HL-60/S4 treated with phorbol 12-myristate 13-acetate at 8.2 ng/mL for 4 days and 3 days (cell line): Measurements from ENCODE around the gene AEBP1.

Experiments used
- in situ Hi-C: fragments of 300-500 bp; cut with MboI; formaldehyde crosslinking; loops from 2 replicates; pipeline ENCODE4 v1.15.0; 2022; ENCODE audit warnings: low sequenced_read_pairs

Gene AEBP1

DNA sequence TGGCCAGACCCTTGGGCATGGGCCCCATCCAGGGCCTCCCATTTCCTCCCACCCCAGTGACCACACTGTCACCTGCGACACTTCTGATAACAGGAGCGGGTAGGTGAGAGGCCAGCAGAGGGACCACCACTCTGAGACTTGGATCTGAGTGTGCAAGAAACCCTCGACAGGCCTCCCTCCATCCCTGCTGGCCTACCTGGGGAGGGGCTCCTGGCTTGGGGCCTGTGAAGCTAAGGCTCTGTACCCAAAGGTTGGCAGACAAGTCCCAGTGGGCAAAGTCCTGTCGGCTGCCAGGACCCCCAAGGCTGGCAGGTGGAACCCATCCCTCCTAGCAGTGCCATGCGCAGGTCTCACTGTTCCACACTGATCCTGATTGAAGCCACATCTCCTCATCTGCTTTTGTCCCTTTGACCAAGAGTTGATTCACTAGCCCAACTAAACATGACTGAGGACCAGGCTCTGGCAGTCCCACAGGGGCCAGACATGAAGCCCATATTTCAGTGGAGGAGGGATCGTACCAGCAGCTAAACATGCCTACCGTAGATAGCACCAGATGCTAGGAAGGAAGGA is 37.6 kb upstream of the AEBP1 start:
- in situ Hi-C loops, result no loop called here

GRCh38 chr7:44067064-44067951 is 36.8 kb upstream of the AEBP1 start:
- in situ Hi-C loops, result no loop called here

DNA sequence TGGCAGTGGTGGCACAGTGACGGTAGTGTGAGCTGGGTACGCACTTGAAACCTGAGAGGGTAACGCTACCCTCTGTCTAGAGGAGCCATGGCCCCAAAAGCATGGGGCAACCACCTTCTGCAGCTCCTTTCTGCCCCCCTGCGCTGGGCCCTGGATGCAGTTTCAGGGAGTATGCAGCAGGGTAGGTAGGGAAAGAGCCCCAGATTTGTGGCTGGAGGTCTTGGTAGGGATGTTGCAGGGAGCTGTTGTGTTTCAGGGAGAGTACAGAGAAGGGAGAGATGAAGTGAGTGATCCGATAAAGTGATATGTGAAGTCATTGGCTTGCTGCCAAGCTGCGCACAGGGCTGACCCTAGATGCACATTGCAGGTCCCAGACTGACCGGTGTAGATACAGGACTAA is 36.1 kb upstream of the AEBP1 start:
- in situ Hi-C loops, result no loop called here

- in situ Hi-C loops, result no loop called here
Measured at GRCh38 chr7:44071726-44072363, 32.3 kb upstream of the AEBP1 start.

DNA sequence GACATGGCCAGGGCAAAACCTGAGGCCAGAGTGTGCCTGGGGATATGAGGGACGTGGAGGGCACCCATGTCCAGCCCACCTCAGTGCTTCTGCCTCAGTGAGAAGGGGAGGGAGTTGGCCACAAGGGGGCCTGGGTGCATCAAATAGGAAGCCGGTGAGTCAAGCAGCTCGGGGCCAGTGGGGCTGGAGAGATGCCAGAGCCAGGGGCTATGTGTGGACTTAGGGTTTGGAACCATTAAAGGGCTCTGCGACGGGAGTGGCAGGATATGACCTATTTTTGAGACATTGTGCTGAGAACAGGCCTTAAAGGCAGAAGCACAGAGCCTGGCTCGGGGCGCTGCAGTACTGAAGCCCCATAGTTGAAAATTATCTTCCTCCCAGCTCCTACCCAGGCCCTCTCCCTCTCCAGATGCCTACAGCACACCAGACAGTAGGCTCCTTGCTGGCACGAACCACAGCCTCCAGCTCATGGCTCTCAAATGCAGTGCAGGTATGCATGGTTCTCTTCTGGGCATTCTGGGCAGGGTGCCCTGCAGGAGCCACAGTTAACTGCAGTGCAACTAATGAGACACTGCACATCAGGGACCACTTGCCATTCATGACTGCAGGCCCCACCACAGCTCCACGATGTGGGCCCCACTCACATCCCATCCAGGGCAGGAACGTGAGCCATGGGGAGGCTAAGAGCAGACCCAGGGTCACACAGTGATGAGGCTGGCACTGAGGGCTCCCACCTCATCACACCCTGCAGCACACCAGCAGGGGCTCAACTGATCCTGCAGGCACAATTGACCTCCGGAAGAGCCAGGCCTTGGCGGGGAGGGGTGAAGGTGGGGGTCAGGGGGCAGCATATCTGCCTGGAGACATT is 31.5 kb upstream of the AEBP1 start:
- in situ Hi-C loops, result no loop called here

DNA sequence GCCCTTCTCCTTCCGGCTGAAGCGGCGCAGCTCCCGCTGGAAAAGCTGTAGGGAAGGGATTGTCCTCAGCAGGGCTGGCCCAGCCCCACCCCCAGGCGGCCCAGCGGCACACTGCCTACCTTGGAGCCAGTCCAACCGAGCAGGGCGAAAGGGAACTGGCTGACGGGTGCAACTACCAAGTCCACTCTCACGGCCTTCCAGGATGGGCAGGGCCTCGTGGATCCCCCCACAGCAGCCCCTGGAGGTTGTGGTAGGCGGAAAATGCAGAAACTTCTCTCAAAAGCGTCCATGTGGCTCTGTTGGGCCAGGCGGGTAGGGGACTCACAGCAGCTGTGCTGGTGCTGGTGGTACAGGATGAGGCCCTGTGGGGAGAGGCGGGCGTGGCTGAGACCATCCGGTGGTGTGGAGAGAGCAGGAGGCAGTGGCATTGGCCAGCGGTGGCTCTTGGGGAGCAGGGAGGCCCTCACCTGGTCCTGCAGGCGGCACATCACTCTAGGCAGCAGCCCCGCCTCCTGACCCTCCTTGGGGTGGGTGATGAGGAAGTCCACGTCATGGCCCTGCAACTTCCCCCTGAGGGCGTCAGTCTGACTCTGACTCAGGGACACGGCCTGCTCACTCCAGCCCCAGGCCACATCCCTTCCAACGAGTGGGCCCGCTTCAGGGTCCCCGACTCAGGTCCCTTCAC is 30.3 kb upstream of the AEBP1 start:
- in situ Hi-C loops, result no loop called here

DNA sequence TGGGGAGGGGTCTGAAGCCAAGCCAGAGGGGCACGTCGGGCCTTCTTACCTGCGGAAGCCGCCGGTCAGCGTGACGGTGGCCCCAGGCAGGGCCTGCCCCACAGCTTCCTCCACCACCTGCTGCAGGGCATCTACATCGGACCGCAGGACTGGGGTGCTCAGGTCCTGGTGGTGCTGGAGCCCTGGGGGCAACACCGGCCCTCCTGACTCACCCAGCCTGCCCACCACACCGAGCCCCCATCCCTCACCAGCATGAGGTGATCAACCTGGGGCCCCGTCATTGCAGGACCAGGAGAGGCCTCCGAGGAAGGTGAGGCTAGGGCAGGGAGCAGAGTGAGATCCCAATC is 29.8 kb upstream of the AEBP1 start:
- in situ Hi-C loops, result no loop called here

- in situ Hi-C loops, result no loop called here
Measured at GRCh38 chr7:44075296-44076075, 28.7 kb upstream of the AEBP1 start.

- in situ Hi-C loops, result no loop called here
Measured at GRCh38 chr7:44076101-44076895, 27.8 kb upstream of the AEBP1 start.

GRCh38 chr7:44077061-44077460 is 27.1 kb upstream of the AEBP1 start:
- in situ Hi-C loops, result no loop called here

DNA sequence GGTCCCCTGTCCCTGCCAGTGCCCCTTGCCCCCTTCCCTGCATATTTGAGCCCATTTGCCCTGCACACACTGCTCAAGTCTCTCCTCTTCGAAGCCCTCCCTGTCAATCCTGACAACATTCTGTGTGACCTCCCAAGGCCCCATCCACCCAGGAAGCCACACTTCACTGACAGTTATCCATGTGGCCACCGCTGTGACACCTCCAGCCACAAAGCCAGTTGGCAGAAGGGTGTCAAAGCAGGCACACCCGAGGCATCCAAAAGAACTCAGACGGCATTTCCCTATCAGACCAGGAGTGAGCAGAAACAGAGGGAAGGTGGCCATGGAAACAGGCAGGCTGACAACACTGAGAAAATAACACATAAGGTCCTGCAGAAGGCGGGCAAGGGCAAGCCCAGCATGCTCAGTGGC is 26.5 kb upstream of the AEBP1 start:
- in situ Hi-C loops, result no loop called here

GRCh38 chr7:44078521-44078920 is 25.6 kb upstream of the AEBP1 start:
- in situ Hi-C loops, result no loop called here

DNA sequence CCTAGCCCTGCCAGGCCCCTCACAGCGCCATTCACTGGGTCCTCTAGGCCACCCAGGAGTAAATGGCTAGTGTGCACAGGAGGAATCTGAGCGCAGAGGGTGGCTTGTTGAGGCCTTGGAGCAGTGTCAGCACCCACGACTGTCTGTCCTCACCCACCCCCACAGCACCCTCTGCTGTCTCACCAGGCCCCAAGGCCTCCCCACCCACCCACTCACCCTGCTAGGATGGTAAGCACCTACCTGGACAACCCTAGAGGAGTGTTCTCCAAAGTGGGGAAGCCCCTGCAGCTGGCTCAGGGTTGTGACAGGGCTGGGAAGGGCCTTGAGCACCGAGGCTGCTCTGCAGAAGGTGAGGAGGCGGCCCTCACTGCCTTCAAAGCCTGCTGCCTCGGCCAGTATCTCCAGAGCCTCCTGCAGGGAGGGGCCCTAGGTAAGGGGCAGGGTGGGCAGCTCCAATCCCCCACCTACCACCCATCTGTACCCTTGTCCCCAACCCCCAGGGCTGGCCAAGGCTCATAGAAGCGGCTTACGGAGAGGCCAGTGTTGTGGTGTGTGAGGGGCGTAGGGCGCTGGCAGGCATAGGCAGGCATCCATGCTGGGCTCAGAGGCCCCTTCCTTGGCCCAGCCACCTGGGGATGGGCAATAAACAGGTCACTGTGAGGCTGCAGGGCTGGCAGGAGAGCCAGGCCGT is 24.7 kb upstream of the AEBP1 start:
- in situ Hi-C loops, result no loop called here

DNA sequence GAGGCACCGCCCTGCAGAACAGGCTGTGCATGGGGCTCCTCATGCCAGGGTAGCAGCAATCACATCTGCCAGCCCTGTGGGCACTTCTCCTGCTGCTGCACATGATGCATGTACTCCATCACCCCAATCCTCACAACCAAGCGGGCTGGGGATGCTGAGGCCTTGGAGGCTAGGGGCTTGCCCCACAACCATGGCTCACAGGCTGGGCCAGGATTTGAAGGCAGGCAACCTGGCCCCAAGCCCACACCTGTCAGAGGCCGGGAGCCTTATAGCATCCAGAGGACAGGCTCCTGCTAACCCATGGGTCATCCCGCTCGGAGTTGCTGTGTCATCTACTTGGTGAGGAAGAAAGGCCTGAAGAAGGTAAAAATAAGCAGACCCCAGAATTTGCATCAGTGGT is 24.0 kb upstream of the AEBP1 start:
- in situ Hi-C loops, result no loop called here

DNA sequence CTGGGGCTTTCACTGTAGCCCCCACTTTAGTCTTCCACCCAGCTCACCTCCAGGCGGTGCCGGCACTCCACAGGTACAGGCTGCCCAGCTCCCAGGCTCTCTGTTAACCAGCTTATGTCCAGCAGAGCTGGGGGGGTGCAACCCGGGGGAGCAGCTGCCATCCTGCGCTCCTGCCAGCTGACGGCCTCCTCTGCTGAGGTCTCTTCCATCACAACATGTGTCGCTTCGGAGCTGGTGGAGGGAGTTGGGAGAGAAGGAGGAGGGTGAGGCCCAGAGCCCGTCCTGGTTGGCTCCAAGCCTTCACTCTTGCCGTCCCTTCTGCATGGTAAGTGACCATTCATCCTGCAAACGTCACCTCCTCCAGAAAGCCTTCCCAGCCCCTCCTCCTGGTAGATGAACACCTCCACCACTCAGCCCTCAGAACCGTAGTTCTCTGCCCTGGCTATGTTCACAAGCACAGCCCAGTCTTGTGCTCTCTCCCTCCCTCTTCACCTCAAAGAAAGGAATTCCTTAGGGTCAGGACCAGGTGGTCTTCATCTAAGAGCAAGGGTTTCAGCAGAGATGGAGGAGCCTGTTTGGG is 23.4 kb upstream of the AEBP1 start:
- in situ Hi-C loops, result no loop called here

DNA sequence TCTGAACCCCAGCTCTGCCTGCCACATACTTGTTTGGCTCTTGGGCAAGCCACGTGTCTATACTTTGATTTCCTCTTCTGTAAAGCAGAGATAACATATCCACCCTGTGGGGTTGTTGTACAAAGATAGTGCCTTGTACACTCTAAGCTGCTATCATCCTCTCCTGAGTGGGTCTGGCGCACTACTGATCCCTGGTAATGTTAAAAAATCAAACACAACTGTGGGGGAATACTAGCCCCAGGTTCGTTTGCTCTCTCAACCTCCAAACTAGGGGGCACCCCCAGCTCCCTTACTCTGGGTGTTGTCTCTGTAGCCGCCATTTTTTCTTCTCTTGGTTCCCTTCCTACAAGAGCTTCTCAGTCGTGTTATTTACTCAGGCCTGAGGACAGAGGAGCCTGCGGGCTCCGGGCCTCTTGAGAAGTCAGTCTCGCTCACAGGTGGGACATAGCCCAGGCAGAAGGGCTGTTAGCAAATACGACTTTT is 22.8 kb upstream of the AEBP1 start:
- in situ Hi-C loops, result no loop called here

GRCh38 chr7:44082541-44083207 is 21.5 kb upstream of the AEBP1 start:
- in situ Hi-C loops, result no loop called here
